NCI-H446 treated with DMSO at 0.1 percent for 48 hours (cell line): ENCODE data around the gene ACSS3.
"Not testable (repeated sequence)": the region's sequence is repeated elsewhere in the genome, so short reads cannot be mapped to it uniquely, and the experiment has no call there.

Experiments
- DNase-seq: peaks from one replicate; lab custom pipeline; 2025; lab: John Stamatoyannopoulos, UW

ACSS3 gene

GRCh38 chr12:81077686-81078441 is at the start of gene ACSS3:
TSS of gene ACSS3 (plus strand) at chr12:81078079. CDS start at chr12:81078121, 42 bp downstream.
- DNase-seq: no peak

- no peak for DNase-seq
Observed at GRCh38 chr12:81034926-81035325, 43.0 kb upstream of the ACSS3 start.

GRCh38 chr12:81039231-81039630 is 38.6 kb upstream of the ACSS3 start:
- no peak for DNase-seq

- DNase-seq: no peak
Observed at GRCh38 chr12:81043979-81044740, 33.7 kb upstream of the ACSS3 start.

GRCh38 chr12:81064971-81065370 is 12.9 kb upstream of the ACSS3 start:
- DNase-seq: not testable (repeated sequence)

- DNase-seq: no peak
Observed at GRCh38 chr12:81070846-81071245, 7.0 kb upstream of the ACSS3 start.

GRCh38 chr12:81075539-81075938 is 2.3 kb upstream of the ACSS3 start:
- DNase-seq: no peak

- DNase-seq: no peak
Observed at GRCh38 chr12:81077329-81077685, 572 bp upstream of the ACSS3 start.

- DNase-seq: no peak
Observed at GRCh38 chr12:81078469-81079196, 754 bp downstream of the ACSS3 start.

- DNase-seq: no peak
Observed at GRCh38 chr12:81079280-81080076, 1.6 kb downstream of the ACSS3 start.

- DNase-seq: no peak
Observed at GRCh38 chr12:81080431-81080983, 2.6 kb downstream of the ACSS3 start.

GRCh38 chr12:81081726-81082125 is 3.8 kb downstream of the ACSS3 start:
- DNase-seq: no peak

GRCh38 chr12:81083018-81083417 is 5.1 kb downstream of the ACSS3 start:
- no peak for DNase-seq

GRCh38 chr12:81083906-81084513 is 6.1 kb downstream of the ACSS3 start:
- no peak for DNase-seq

- no peak for DNase-seq
Observed at GRCh38 chr12:81084811-81085350, 7.0 kb downstream of the ACSS3 start.

GRCh38 chr12:81085832-81086231 is 8.0 kb downstream of the ACSS3 start:
- DNase-seq: no peak

- no peak for DNase-seq
Observed at GRCh38 chr12:81086342-81086741, 8.5 kb downstream of the ACSS3 start.

GRCh38 chr12:81088221-81088620 is 10.3 kb downstream of the ACSS3 start:
- no peak for DNase-seq

- no peak for DNase-seq
Observed at GRCh38 chr12:81089412-81089811, 11.5 kb downstream of the ACSS3 start.

- no peak for DNase-seq
Observed at GRCh38 chr12:81092053-81092452, 14.2 kb downstream of the ACSS3 start.
